OCI-LY3 (cell line): ENCODE measurements around the gene PDE4D.

Experiments
- H2AFZ ChIP-seq: fragments of 200-600, 300-600 bp; shearing (Covaris generic); 2 replicates; pipeline ENCODE4 v1.6.0; 2014; ENCODE audit warnings: antibody characterized with exemption, low read depth, low read length
- H3K27ac ChIP-seq: fragments of 200-600, 300-600 bp; sonication (generic); 2 replicates; pipeline ENCODE4 v1.5.1; 2014; ENCODE audit warnings: mild to moderate bottlenecking, low read length, moderate library complexity, mixed read lengths
- H3K27me3 ChIP-seq: fragments of 200-600, 300-600 bp; sonication (generic); 2 replicates; pipeline ENCODE4 v1.6.1; 2014; ENCODE audit warnings: low read depth, low read length, mixed read lengths
- H3K36me3 ChIP-seq: fragments of 200-600, 300-600 bp; sonication (generic); replicated peaks from 2 replicates; pipeline ENCODE3; 2014; ENCODE audit warnings: low read depth, low read length, mixed read lengths
- H3K4me1 ChIP-seq: fragments of 300-600, 200-600 bp; sonication (generic); 2 replicates; pipeline ENCODE4 v1.6.1; 2014; ENCODE audit warnings: low read length, mixed read lengths
- H3K4me2 ChIP-seq: fragments of 200-600, 300-600 bp; sonication (generic); 2 replicates; pipeline ENCODE4 v1.6.1; 2014; ENCODE audit warnings: low read length, mixed read lengths
- H3K4me3 ChIP-seq: fragments of 300-600, 200-600 bp; sonication (generic); 2 replicates; pipeline ENCODE4 v1.5.1; 2014; ENCODE audit warnings: antibody characterized with exemption, mild to moderate bottlenecking, low read length, moderate library complexity
- H3K79me2 ChIP-seq: fragments of 300-600, 200-600 bp; shearing (Covaris generic); 2 replicates; pipeline ENCODE4 v1.6.1; 2014; ENCODE audit warnings: mild to moderate bottlenecking, low read length, mixed read lengths
- H3K9ac ChIP-seq: fragments of 300-600, 200-600 bp; shearing (Covaris generic); 2 replicates; pipeline ENCODE4 v1.6.0; 2014; ENCODE audit warnings: mild to moderate bottlenecking, low read length, moderate library complexity
- H3K9me3 ChIP-seq: fragments of 200-600, 300-600 bp; shearing (Covaris generic); 2 replicates; pipeline ENCODE4 v1.6.1; 2014; ENCODE audit warnings: low read length, mixed read lengths; ENCODE audit not compliant: insufficient read depth
- H4K20me1 ChIP-seq: fragments of 200-600, 300-600 bp; sonication (generic); 2 replicates; pipeline ENCODE4 v1.6.1; 2016; ENCODE audit warnings: low read length, mixed read lengths; ENCODE audit not compliant: insufficient read depth
- EZH2phosphoT487 ChIP-seq: fragments of 200-600 bp; shearing (Covaris generic); IDR thresholded peaks from 2 replicates; pipeline ENCODE4 v1.6.1; 2018; ENCODE audit warnings: antibody characterized with exemption, mixed run types, low read depth
- TF ChIP-seq, protein P1 (sequence below): fragments of 200-600, 300-600 bp; sonication (generic); IDR thresholded peaks from 2 replicates; pipeline ENCODE4 v1.5.1; 2014; ENCODE audit warnings: antibody characterized with exemption, low read length, low read depth

PDE4D gene

DNA sequence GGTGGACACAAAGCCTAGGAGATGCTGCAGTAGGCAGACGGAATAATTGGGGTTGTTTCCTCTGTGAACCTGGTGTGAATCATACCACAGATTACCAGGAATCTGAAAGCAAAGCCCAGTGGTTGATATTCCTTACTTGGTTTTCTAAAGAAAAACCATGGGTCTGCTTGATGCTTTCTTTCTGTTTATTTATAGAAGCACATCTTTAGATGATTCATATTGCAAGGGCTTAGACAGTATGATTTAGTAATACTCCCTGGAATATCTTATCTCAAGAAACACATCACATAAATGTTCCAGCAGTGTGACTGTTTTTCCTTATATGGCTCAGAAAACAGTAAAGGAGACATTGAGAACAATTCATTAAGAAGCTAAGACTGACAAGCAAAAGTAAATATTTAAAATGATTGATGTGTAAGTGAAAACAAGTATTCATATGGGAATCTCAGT is 687.4 kb downstream of the PDE4D start:
- Histone ChIP-seq H3K9me3 (no peaks in the 10 kb centered on the region), H3K27ac (no peak overlapping the region), H3K36me3 (no peaks in the 10 kb centered on the region)

DNA sequence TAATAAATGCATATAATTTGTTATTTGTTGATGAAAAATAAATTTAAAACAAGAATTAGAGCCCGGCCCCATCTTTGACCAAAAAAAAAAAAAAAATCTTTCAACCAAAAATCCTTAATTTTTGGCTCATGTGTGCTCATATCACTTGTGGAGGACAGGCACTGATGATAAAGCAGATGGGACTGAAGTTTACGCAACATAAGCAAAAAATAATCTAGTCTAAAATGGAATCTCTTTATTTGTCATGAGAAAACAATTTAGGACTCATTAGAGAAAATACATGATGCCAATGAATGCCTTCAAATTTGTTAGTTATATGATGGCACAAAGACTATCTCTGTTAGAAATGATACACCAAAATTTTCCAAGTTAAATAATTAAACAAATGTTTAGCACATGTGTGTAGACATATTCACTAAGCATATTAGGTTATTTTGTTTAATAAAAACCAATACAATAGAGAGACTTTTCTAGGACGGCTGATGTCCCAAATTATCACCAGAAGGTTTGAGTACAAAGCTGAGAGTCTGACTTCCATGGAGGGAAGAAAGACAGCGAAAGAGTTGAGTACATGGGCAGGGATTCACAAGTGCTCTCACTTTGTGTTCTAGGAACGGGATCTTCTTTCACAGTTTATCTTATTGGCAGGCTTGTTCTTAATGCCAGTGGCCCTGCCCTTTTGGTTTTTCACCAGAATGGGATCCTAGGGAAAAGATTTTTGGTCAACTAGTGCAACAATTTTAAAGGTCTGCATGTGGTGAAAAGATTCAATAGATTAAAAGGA is 689.2 kb downstream of the PDE4D start:
- TF ChIP-seq, protein P1, sequence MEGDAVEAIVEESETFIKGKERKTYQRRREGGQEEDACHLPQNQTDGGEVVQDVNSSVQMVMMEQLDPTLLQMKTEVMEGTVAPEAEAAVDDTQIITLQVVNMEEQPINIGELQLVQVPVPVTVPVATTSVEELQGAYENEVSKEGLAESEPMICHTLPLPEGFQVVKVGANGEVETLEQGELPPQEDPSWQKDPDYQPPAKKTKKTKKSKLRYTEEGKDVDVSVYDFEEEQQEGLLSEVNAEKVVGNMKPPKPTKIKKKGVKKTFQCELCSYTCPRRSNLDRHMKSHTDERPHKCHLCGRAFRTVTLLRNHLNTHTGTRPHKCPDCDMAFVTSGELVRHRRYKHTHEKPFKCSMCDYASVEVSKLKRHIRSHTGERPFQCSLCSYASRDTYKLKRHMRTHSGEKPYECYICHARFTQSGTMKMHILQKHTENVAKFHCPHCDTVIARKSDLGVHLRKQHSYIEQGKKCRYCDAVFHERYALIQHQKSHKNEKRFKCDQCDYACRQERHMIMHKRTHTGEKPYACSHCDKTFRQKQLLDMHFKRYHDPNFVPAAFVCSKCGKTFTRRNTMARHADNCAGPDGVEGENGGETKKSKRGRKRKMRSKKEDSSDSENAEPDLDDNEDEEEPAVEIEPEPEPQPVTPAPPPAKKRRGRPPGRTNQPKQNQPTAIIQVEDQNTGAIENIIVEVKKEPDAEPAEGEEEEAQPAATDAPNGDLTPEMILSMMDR: no peak
- TF ChIP-seq EZH2phosphoT487: no peak
- Histone ChIP-seq H3K4me3 (no peak overlapping the region), H3K4me1 (no peaks in the 10 kb centered on the region), H3K9me3 (no peaks in the 10 kb centered on the region), H3K27me3 (no peaks in the 10 kb centered on the region), H2AFZ (no peak overlapping the region), H3K79me2 (no peaks in the 10 kb centered on the region), H3K9ac (no peak overlapping the region), H3K36me3 (no peaks in the 10 kb centered on the region), H4K20me1 (no peaks in the 10 kb centered on the region), H3K27ac (no peak overlapping the region), H3K4me2 (no peak overlapping the region)

More for the DNA sequence above, 687.4 kb downstream of the PDE4D start:
- Histone ChIP-seq H3K4me3 (no peak overlapping the region), H4K20me1 (no peaks in the 10 kb centered on the region), H3K79me2 (no peaks in the 10 kb centered on the region), H3K27me3 (no peaks in the 10 kb centered on the region), H3K9ac (no peak overlapping the region), H3K4me2 (no peak overlapping the region), H3K4me1 (no peaks in the 10 kb centered on the region), H2AFZ (no peak overlapping the region)
- TF ChIP-seq, protein P1: no peak
- no peak for TF ChIP-seq EZH2phosphoT487

DNA sequence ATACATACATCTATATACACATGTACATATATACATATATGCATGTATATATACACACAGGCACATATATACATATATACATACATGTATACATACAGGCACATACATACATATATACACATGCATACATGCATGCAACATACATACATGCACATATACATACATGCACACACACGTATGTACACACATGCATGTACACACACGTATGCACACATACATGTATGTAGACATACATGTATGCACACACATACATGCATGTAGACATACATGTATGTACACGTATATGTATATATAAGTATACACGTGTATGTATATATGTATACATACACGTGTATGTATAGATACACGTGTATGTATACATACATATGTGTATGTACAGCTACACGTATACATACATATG is 693.7 kb downstream of the PDE4D start:
- Histone ChIP-seq H3K27ac (no peak overlapping the region), H3K36me3 (no peaks in the 10 kb centered on the region), H3K4me1 (no peaks in the 10 kb centered on the region), H3K27me3 (no peaks in the 10 kb centered on the region), H3K4me3 (no peak overlapping the region), H4K20me1 (no peaks in the 10 kb centered on the region), H3K9me3 (no peaks in the 10 kb centered on the region), H3K9ac (no peak overlapping the region), H2AFZ (no peak overlapping the region), H3K79me2 (no peaks in the 10 kb centered on the region), H3K4me2 (no peak overlapping the region)
- TF ChIP-seq, protein P1: no peak
- no peak for TF ChIP-seq EZH2phosphoT487

DNA sequence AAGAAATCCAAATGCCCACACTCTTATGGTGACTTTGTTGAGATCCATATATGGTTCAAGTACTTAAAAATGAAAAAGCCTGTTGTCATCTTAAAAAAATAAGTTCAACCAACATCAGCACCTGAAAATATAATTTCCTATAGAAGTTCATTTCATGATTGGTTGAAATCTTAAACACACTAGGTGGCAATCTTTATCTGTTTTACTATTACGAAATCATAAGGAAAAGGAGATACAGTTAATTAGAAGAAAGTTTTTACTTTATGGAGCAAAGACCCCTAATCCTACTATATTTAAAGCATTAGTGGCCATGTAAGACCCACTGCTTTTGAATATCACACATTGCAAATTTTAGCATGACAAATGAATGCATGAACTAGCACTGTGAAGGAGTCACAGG is 694.7 kb downstream of the PDE4D start:
- H3K4me1 ChIP-seq: no peaks in the 10 kb centered on the region
- no peaks in the 10 kb centered on the region for H3K79me2 ChIP-seq
- H3K27ac ChIP-seq: no peak overlapping the region
- H3K4me2 ChIP-seq: no peak overlapping the region
- no peaks in the 10 kb centered on the region for H4K20me1 ChIP-seq
- H3K9ac ChIP-seq: no peak overlapping the region
- H3K4me3 ChIP-seq: no peak overlapping the region
- TF ChIP-seq, protein P1: no peak
- TF ChIP-seq EZH2phosphoT487: no peak
- no peaks in the 10 kb centered on the region for H3K36me3 ChIP-seq
- H3K27me3 ChIP-seq: no peaks in the 10 kb centered on the region
- H3K9me3 ChIP-seq: no peaks in the 10 kb centered on the region
- H2AFZ ChIP-seq: no peak overlapping the region
